AG08395 (cell line): ENCODE measurements around the gene ABHD12B.

Experiments
- DNase-seq: peaks from one replicate; pipeline ENCODE4 v3.0.0; 2012; ENCODE audit warnings: mixed read lengths, low spot score

ABHD12B gene

GRCh38 chr14:50871914-50872732 lies at the start of gene ABHD12B:
Gene ABHD12B, plus strand, starts transcription at chr14:50872053. Its CDS starts 122 bp downstream, at chr14:50872175.
- no peak for DNase-seq

- peak; percentile 13 for DNase-seq
Measured at GRCh38 chr14:50822501-50823042, 49.3 kb upstream of the ABHD12B start.

GRCh38 chr14:50823051-50823761 lies 48.6 kb upstream of the ABHD12B start:
- peak; percentile 61 for DNase-seq

GRCh38 chr14:50823762-50824636 lies 47.9 kb upstream of the ABHD12B start:
- DNase-seq = no peak

- no peak for DNase-seq
Measured at GRCh38 chr14:50825307-50825706, 46.5 kb upstream of the ABHD12B start.

- DNase-seq = no peak
Measured at GRCh38 chr14:50826681-50827080, 45.2 kb upstream of the ABHD12B start.

GRCh38 chr14:50828721-50829488 lies 42.9 kb upstream of the ABHD12B start:
- DNase-seq = no peak

GRCh38 chr14:50829489-50830043 lies 42.3 kb upstream of the ABHD12B start:
- no peak for DNase-seq

- DNase-seq = peak; percentile 24
Measured at GRCh38 chr14:50830044-50830931, 41.6 kb upstream of the ABHD12B start.

GRCh38 chr14:50830932-50831725 lies 40.7 kb upstream of the ABHD12B start, which contains the start of gene NIN:
Gene NIN, minus strand, starts transcription at chr14:50831162. Its CDS starts 9,106 bp downstream, at chr14:50822056.
- DNase-seq = peak; percentile 86

- no peak for DNase-seq
Measured at GRCh38 chr14:50831726-50832168, 40.1 kb upstream of the ABHD12B start.

GRCh38 chr14:50832935-50833630 lies 38.8 kb upstream of the ABHD12B start:
- no peak for DNase-seq

- DNase-seq = no peak
Measured at GRCh38 chr14:50834802-50835276, 37.0 kb upstream of the ABHD12B start.

- DNase-seq = no peak
Measured at GRCh38 chr14:50835280-50835679, 36.6 kb upstream of the ABHD12B start.

- peak; percentile 21 for DNase-seq
Measured at GRCh38 chr14:50836515-50836914, 35.3 kb upstream of the ABHD12B start.

- DNase-seq = no peak
Measured at GRCh38 chr14:50837271-50837670, 34.6 kb upstream of the ABHD12B start.

- no peak for DNase-seq
Measured at GRCh38 chr14:50837850-50838470, 33.9 kb upstream of the ABHD12B start.

- no peak for DNase-seq
Measured at GRCh38 chr14:50839048-50839447, 32.8 kb upstream of the ABHD12B start.
